Keratinocyte (primary cell): ENCODE results near the gene ZBTB5. TPM values are rescaled to one million over a fixed set of nuclear protein-coding genes. Genes with fewer than 3 reads are reported as not detected.

ENCODE experiments used
- DNase-seq: peaks from one replicate; pipeline ENCODE4 v3.0.0-alpha.2; 2011; ENCODE audit warnings: low read depth, missing footprints, low spot score
- FAIRE-seq: peaks from 2 replicates; lab custom pipeline; 2011; peaks lifted over from hg19 to GRCh38; lab: Jason Lieb, UNC
- H2AFZ ChIP-seq: 2 replicates; pipeline ENCODE4 v1.6.0; 2012; ENCODE audit warnings: low read length, control low read depth, inconsistent platforms; ENCODE audit not compliant: control insufficient read depth
- H3K27ac ChIP-seq: 2 replicates; pipeline ENCODE4 v1.5.1; 2011; ENCODE audit warnings: low read length; ENCODE audit not compliant: control insufficient read depth, insufficient read depth
- H3K27me3 ChIP-seq: 3 replicates; pipeline ENCODE4 v1.6.0; 2011; ENCODE audit warnings: low read length; ENCODE audit not compliant: control insufficient read depth, insufficient read depth; ENCODE audit errors: extremely low read depth
- H3K36me3 ChIP-seq, 2 experiments: 2 replicates in 1 of 2; 3 replicates in 1 of 2; pipeline ENCODE4 v1.5.1; 2011; ENCODE audit warnings: low read length in 2 of 2, mild to moderate bottlenecking in 1 of 2; ENCODE audit not compliant: control insufficient read depth in 2 of 2, insufficient read depth in 2 of 2; ENCODE audit errors: extremely low read depth in 1 of 2
- H3K4me1 ChIP-seq: 3 replicates; pipeline ENCODE4 v1.5.1; 2011; ENCODE audit warnings: low read length; ENCODE audit not compliant: control insufficient read depth, insufficient read depth; ENCODE audit errors: extremely low read depth
- H3K4me2 ChIP-seq: 3 replicates; pipeline ENCODE4 v1.6.0; 2011; ENCODE audit warnings: low read depth, low read length; ENCODE audit not compliant: control insufficient read depth, insufficient read depth; ENCODE audit errors: extremely low read depth
- H3K4me3 ChIP-seq, 3 experiments: fragments of 200-600 bp in 1 of 3; sonication (generic) in 1 of 3; 2 replicates in 2 of 3; 3 replicates in 1 of 3; pipeline ENCODE4 v1.5.1; 2011 to 2016; ENCODE audit warnings: low read length in 3 of 3, mild to moderate bottlenecking in 3 of 3, control low read depth in 2 of 3, inconsistent platforms in 1 of 3, low read depth in 1 of 3, mixed read lengths in 1 of 3, mixed run types in 1 of 3, moderate library complexity in 1 of 3; ENCODE audit not compliant: control insufficient read depth in 2 of 3, insufficient read depth in 2 of 3; ENCODE audit errors: extremely low read depth in 1 of 3
- H3K79me2 ChIP-seq: 2 replicates; pipeline ENCODE4 v1.6.0; 2012; ENCODE audit warnings: low read length; ENCODE audit not compliant: control insufficient read depth, insufficient read depth
- H3K9ac ChIP-seq: 3 replicates; pipeline ENCODE4 v1.6.0; 2011; ENCODE audit warnings: low read length; ENCODE audit not compliant: control insufficient read depth, insufficient read depth; ENCODE audit errors: extremely low read depth
- H3K9me1 ChIP-seq: 3 replicates; pipeline ENCODE4 v1.6.0; 2011; ENCODE audit warnings: low read length; ENCODE audit not compliant: control insufficient read depth, insufficient read depth; ENCODE audit errors: extremely low read depth
- H3K9me3 ChIP-seq: 2 replicates; pipeline ENCODE4 v1.5.1; 2012; ENCODE audit warnings: low read depth, low read length; ENCODE audit not compliant: control insufficient read depth
- H4K20me1 ChIP-seq: 3 replicates; pipeline ENCODE4 v1.6.0; 2011; ENCODE audit warnings: low read length; ENCODE audit not compliant: control insufficient read depth, insufficient read depth; ENCODE audit errors: extremely low read depth
- EZH2 ChIP-seq: IDR thresholded peaks from one replicate; pipeline ENCODE4 v1.6.1; 2012; ENCODE audit warnings: inconsistent platforms, mild to moderate bottlenecking, low read length, moderate library complexity
- dilution Hi-C: fragments of 300-500 bp; cut with MboI; formaldehyde crosslinking; loops from one replicate; pipeline ENCODE4 v1.7.0; 2020; ENCODE audit warnings: low sequenced_read_pairs; ENCODE audit not compliant: extremely low pct_ligation_motif_present
- polyA plus RNA-seq, 5 experiments: library from polyadenylated mRNA; depleted of rRNA in 3 of 5; stranded (reverse) in 3 of 5; stranded (forward) in 1 of 5; unstranded in 1 of 5; fragments of >200 nt; gene quantifications; 1 replicate in 1 of 5; 2 replicates in 3 of 5; 3 replicates in 1 of 5; pipeline versions ENCODE4 v1.2.1 to v1.2.3, GENCODE V29; 2011 to 2012; ENCODE audit warnings: missing spikeins in 2 of 5, low read depth in 1 of 5, low replicate concordance in 1 of 5
- TF ChIP-seq, protein P1 (sequence below), 3 experiments: IDR thresholded peaks in 1 of 3; conservative IDR thresholded peaks in 1 of 3; optimal IDR thresholded peaks in 1 of 3; 2 replicates in 2 of 3; 3 replicates in 1 of 3; pipeline versions ENCODE3 to v1.5.1; 2011; ENCODE audit warnings: low read length in 3 of 3, mild to moderate bottlenecking in 3 of 3, moderate library complexity in 2 of 3, control low read depth in 1 of 3, inconsistent platforms in 1 of 3; ENCODE audit not compliant: insufficient read depth in 2 of 3; ENCODE audit errors: extremely low read depth in 1 of 3

The ZBTB5 gene
- polyA plus RNA-seq, 1 donor (not counting 4 experiments of a cell fraction or from before 2014, with no cell fraction given) = 12.6 TPM

GRCh38 chr9:37509536-37509935 is 44.3 kb upstream of the ZBTB5 start:
- Histone ChIP-seq H3K4me2 (no peak overlapping the region), H3K36me3 (peaks cover 11 to 18% of the 10 kb centered on the region in 2 experiments), H2AFZ (no peak overlapping the region), H3K79me2 (no peaks in the 10 kb centered on the region), H3K27ac (no peak overlapping the region), H3K4me3 (no peak overlapping the region), H3K9ac (no peak overlapping the region), H3K9me1 (no peaks in the 10 kb centered on the region), H3K4me1 (no peaks in the 10 kb centered on the region), H3K27me3 (no peaks in the 10 kb centered on the region), H4K20me1 (no peaks in the 10 kb centered on the region), H3K9me3 (no peaks in the 10 kb centered on the region)
- FAIRE-seq = no peak
- dilution Hi-C loops = no loop called here
- no peak for DNase-seq
- TF ChIP-seq, protein P1, sequence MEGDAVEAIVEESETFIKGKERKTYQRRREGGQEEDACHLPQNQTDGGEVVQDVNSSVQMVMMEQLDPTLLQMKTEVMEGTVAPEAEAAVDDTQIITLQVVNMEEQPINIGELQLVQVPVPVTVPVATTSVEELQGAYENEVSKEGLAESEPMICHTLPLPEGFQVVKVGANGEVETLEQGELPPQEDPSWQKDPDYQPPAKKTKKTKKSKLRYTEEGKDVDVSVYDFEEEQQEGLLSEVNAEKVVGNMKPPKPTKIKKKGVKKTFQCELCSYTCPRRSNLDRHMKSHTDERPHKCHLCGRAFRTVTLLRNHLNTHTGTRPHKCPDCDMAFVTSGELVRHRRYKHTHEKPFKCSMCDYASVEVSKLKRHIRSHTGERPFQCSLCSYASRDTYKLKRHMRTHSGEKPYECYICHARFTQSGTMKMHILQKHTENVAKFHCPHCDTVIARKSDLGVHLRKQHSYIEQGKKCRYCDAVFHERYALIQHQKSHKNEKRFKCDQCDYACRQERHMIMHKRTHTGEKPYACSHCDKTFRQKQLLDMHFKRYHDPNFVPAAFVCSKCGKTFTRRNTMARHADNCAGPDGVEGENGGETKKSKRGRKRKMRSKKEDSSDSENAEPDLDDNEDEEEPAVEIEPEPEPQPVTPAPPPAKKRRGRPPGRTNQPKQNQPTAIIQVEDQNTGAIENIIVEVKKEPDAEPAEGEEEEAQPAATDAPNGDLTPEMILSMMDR (optimal IDR thresholded peaks at IDR 0.05 in 1 of 3, IDR thresholded peaks at IDR 0.05 in 1 of 3, conservative IDR thresholded peaks at IDR 0.05 in 1 of 3; ENCODE audit: extremely low read depth in 1 of 3, insufficient read depth in 2 of 3, low read length in 3 of 3) = no peak
- TF ChIP-seq EZH2 = no peak

DNA sequence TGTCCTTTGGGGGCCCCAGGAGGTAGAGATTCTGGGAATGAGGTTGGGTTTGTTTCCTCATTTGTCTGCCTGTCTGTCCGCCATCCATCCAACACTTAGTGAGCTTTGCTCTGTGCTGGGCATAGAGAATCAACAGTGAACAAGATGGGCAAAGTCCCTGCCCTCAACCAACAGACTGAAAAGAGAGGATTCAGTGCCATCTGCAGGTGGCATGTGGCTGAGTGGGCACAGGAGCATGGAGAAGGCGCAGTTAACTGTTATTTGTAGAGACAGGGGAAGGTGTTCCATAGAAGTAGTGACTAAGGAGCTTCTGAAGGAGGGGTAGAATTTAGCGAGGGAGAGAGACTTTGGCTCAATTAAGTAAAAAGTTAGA is 43.6 kb upstream of the ZBTB5 start:
- dilution Hi-C loops = no loop called here

More for the DNA sequence above, 43.6 kb upstream of the ZBTB5 start:
- FAIRE-seq (no peak), DNase-seq (no peak)
- H3K27me3 ChIP-seq = no peaks in the 10 kb centered on the region
- no peaks in the 10 kb centered on the region for H3K9me1 ChIP-seq
- no peak overlapping the region for H3K9ac ChIP-seq
- no peaks in the 10 kb centered on the region for H3K79me2 ChIP-seq
- H3K36me3 ChIP-seq = peaks cover 12 to 22% of the 10 kb centered on the region in 2 experiments
- no peaks in the 10 kb centered on the region for H3K9me3 ChIP-seq
- H4K20me1 ChIP-seq = peaks cover 2% of the 10 kb centered on the region
- TF ChIP-seq EZH2 = no peak
- TF ChIP-seq, protein P1 (optimal IDR thresholded peaks at IDR 0.05 in 1 of 3, IDR thresholded peaks at IDR 0.05 in 1 of 3, conservative IDR thresholded peaks at IDR 0.05 in 1 of 3; ENCODE audit: extremely low read depth in 1 of 3, insufficient read depth in 2 of 3, low read length in 3 of 3) = peak in 1 of 3 experiments; percentile 40
- no peak overlapping the region for H3K4me2 ChIP-seq
- H3K27ac ChIP-seq = no peak overlapping the region
- no peak overlapping the region for H2AFZ ChIP-seq
- no peaks in the 10 kb centered on the region for H3K4me1 ChIP-seq
- no peak overlapping the region for H3K4me3 ChIP-seq
